ENCODE results near the gene KLF14. TPM values are rescaled to one million over a fixed set of nuclear protein-coding genes. Genes with fewer than 3 reads are reported as not detected.

KLF14 gene
- total RNA-seq, 4 donors from 2014 or later = 0.27 to 0.83 TPM; not detected in 2

- Histone ChIP-seq H3K27ac (peak overlapping the region in 1 of 2 donors; percentile 6), H3K4me3 (no peak overlapping the region), H3K4me1 (no peaks in the 10 kb centered on the region), H3K36me3 (no peaks in the 10 kb centered on the region), H3K27me3 (no peaks in the 10 kb centered on the region), H3K9me3 (no peaks in the 10 kb centered on the region)
- intact Hi-C loops (cut with DNase I; ENCODE audit: low total_unique reads) = no loop called here
- DNase-seq = no peak
- TF ChIP-seq CTCF (IDR thresholded peaks at IDR 0.05) = peak; percentile 54 to 77 (median 61)
- no peak for TF ChIP-seq POLR2A (IDR thresholded peaks at IDR 0.05)
Measured at GRCh38 chr7:130758429-130759056, 24.5 kb upstream of the KLF14 start.

GRCh38 chr7:130756316-130756715 is 22.3 kb upstream of the KLF14 start:
- Histone ChIP-seq H3K4me1 (no peaks in the 10 kb centered on the region), H3K27ac (no peak overlapping the region), H3K9me3 (no peaks in the 10 kb centered on the region), H3K4me3 (no peak overlapping the region), H3K36me3 (no peaks in the 10 kb centered on the region), H3K27me3 (no peaks in the 10 kb centered on the region)
- intact Hi-C loops (cut with DNase I; ENCODE audit: low total_unique reads) = no loop called here
- no peak for DNase-seq
- TF ChIP-seq POLR2A (IDR thresholded peaks at IDR 0.05) (no peak), CTCF (IDR thresholded peaks at IDR 0.05) (no peak)

- no peak overlapping the region for H3K4me3 ChIP-seq
- TF ChIP-seq CTCF (IDR thresholded peaks at IDR 0.05) (no peak), POLR2A (IDR thresholded peaks at IDR 0.05) (no peak)
- no peak for DNase-seq
- no peaks in the 10 kb centered on the region for H3K9me3 ChIP-seq
- no peaks in the 10 kb centered on the region for H3K4me1 ChIP-seq
- no peaks in the 10 kb centered on the region for H3K27me3 ChIP-seq
- no peak overlapping the region for H3K27ac ChIP-seq
- intact Hi-C loops (cut with DNase I; ENCODE audit: low total_unique reads) = no loop called here
- H3K36me3 ChIP-seq = no peaks in the 10 kb centered on the region
Measured at GRCh38 chr7:130752424-130752823, 18.4 kb upstream of the KLF14 start.

- Histone ChIP-seq H3K27me3 (no peaks in the 10 kb centered on the region), H3K27ac (no peak overlapping the region), H3K36me3 (no peaks in the 10 kb centered on the region), H3K4me1 (no peaks in the 10 kb centered on the region), H3K9me3 (no peaks in the 10 kb centered on the region), H3K4me3 (no peak overlapping the region)
- intact Hi-C loops (cut with DNase I; ENCODE audit: low total_unique reads) = no loop called here
- TF ChIP-seq CTCF (IDR thresholded peaks at IDR 0.05) = no peak
- TF ChIP-seq POLR2A (IDR thresholded peaks at IDR 0.05) = no peak
- DNase-seq = no peak
Measured at GRCh38 chr7:130750755-130751154, 16.7 kb upstream of the KLF14 start.

GRCh38 chr7:130748531-130749389 is 14.8 kb upstream of the KLF14 start:
- no peak overlapping the region for H3K27ac ChIP-seq
- intact Hi-C loops (cut with DNase I; ENCODE audit: low total_unique reads) = no loop called here
- no peaks in the 10 kb centered on the region for H3K27me3 ChIP-seq
- no peaks in the 10 kb centered on the region for H3K4me1 ChIP-seq
- TF ChIP-seq POLR2A (IDR thresholded peaks at IDR 0.05) = no peak
- no peak for TF ChIP-seq CTCF (IDR thresholded peaks at IDR 0.05)
- no peak overlapping the region for H3K4me3 ChIP-seq
- DNase-seq = no peak
- H3K9me3 ChIP-seq = no peaks in the 10 kb centered on the region
- H3K36me3 ChIP-seq = no peaks in the 10 kb centered on the region

All from uterus (tissue), 4 donors.